GM21367 (cell line): ENCODE data around the gene LGI4.
"Not testable (repeated sequence)": the region's sequence is repeated elsewhere in the genome, so short reads cannot be mapped to it uniquely, and the experiment has no call there.

ENCODE experiments used
- ATAC-seq: cut with Tn5 transposase; IDR thresholded peaks from one replicate; pipeline ENCODE4 v1.9.1; 2021; ENCODE audit not compliant: unreplicated experiment

The LGI4 gene

GRCh38 chr19:35161434-35161743, 26.5 kb upstream of the LGI4 start:
- no peak for ATAC-seq

DNA sequence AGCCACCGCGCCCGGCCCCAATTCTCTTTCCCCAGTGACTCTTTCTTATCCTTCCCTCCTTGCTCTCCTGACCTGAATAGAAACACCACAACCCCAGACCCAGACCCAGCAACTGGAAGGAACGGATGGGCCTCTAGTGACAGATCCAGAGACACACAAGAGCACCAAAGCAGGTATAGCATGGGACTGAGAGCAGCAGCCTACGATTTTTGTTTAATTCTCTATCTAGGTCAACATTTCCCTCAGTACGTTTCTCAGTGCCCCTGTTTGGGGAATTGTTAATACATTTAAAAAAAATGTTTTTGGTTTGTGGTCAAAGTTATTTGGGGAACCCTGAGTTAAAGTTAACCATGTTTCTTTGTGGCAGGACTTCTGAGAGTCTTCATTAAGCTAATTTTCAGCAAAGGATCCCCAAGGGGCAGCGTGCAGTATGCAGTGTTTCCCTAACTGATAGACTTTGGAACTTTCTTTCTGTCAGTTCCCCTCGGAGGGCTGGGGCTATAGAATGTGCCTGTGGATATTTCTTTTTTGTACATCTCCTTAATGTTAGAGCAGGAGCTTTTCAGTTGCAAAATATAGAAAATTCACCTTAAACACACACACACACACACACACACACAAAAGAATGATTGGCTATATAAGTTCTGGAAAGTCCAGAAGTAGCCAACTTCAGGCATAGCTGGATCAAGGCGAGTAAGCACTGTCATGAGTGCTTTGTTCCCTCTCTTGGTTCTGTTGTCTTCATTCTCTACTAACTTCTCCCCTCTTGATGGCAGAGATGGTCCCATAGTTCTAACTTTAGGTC, 26.0 kb upstream of the LGI4 start:
- no peak for ATAC-seq

DNA sequence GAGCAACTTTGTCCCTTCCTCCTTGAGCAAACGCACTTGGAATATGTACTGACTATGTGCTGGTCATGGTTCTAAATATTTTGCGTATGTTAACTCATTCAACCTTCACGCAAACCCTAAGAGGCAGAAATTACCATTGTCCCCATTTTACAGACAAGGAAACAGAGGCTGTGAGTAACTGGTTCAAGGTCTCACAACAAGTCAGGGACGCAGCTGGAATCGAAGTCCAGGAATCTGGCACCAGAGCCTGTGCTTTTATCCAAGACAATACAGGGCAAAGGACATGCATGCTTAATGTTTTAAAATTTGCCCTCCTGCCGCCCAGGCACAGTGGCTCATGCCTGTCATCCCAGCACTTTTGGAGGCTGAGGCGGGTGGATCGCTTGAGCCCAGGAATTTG, 24.7 kb upstream of the LGI4 start:
- no peak for ATAC-seq

DNA sequence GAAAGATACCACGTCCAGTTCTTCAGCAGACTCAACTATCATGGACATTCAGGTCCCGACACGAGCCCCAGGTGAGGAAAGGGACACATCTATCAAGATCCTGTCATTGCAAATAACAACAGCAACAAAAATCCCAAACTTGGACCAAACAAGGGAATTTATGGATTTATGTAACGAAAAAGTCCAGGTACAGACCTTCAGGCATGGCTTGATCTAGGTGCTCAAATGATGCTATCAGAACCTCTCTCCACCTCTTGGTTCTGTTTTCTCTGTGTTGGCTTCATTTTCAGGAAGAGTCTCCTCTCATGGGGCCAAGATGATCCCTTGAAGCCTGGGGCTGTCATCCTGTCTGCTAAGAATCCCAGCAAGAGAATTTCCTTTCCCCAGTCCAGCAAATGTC, 22.6 kb upstream of the LGI4 start:
- ATAC-seq, result no peak

DNA sequence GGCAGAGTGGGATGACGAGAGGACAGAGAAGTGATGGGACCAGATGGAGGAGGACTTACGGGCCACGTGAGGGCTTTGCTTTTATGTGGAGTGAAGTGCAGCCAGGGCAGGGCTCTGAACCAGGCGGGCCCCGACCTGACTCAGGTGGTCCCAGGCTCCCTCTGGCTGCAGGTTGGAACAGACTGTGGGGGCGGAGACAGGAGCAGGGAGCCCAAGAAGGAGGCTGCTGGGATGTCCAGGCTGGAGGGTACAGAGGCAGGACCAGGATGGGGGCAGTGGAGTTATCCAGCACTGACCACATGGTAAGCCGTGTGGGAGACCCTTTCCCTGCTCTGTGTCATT, 21.8 kb upstream of the LGI4 start:
- ATAC-seq, result no peak

GRCh38 chr19:35155981-35156672, 21.3 kb upstream of the LGI4 start:
- ATAC-seq, result no peak

- no peak for ATAC-seq
These were observed 20.6 kb upstream of the LGI4 start for GRCh38 chr19:35155441-35155840.

DNA sequence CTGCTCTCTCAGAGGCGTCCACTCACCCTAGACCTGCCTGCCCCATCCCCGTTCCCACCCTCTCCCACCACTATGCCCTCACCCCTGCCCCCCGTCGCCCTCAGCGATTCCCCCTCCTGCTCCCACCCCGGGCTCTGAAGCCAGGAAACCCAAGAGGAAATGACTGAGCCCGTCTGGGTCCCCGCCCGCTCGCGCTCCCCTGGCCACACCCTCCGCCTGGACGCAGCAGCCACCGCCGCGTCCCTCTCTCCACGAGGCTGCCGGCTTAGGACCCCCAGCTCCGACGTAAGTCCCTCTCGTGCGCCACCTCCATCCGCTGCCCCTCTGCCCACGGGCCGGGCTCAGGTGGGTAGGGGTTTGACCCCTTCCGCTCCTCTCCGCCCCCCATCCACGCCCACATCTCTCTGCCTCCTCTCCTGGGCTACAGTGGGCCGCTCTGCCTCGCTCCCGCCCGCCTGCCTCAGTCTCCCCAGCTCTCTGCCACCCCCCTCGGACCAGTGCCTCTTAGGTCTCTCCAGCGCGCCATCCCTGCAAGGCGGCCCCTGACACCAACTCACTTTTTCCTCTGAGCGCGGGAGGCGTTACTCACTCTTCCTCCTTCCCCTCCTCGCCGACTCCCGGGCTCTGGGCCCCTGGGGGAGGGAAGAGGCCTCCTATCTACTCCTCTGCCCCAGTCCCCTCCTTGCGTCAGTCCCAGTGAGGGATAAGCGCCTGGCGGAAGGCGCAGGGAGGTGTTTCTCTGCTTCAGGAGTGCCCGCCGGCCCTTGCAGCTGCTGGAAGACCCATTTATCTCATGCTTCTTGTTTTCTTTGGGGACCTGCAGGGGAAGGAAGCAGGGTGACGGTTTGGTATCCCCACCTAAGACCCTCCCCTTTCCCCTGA, 19.9 kb upstream of the LGI4 start, which contains the start of gene FXYD5:
Gene FXYD5 (plus strand): TSS at position 211 of the 882 bp plus-strand sequence. CDS start 816 bp downstream, outside the sequence.
- ATAC-seq, result no peak

GRCh38 chr19:35153701-35154524, 19.1 kb upstream of the LGI4 start:
- no peak for ATAC-seq

GRCh38 chr19:35153129-35153522, 18.3 kb upstream of the LGI4 start:
- not testable (repeated sequence) for ATAC-seq

- ATAC-seq, result no peak
These were observed 16.6 kb upstream of the LGI4 start for GRCh38 chr19:35151273-35152065.

DNA sequence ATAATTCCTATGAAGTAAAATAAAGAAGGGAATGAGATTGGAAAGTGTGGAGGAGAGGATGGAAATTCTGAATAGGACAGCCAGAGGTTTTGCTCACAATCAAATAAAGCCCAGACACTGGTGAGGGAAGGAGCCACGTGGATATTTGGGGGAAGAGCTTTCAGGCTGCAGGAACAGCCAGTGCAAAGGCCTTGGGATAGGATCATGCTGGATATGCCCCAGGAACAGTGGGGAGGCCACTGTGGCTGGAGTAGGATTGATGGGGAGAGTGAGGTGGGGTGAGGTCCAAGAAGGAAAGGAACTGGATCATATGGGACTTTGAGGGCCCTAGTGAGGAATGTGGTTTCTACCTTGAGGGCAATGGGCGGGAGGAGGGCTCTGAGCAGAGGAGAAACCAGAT, 15.6 kb upstream of the LGI4 start:
- no peak for ATAC-seq

- no peak for ATAC-seq
These were observed 14.6 kb upstream of the LGI4 start for GRCh38 chr19:35149463-35149862.

DNA sequence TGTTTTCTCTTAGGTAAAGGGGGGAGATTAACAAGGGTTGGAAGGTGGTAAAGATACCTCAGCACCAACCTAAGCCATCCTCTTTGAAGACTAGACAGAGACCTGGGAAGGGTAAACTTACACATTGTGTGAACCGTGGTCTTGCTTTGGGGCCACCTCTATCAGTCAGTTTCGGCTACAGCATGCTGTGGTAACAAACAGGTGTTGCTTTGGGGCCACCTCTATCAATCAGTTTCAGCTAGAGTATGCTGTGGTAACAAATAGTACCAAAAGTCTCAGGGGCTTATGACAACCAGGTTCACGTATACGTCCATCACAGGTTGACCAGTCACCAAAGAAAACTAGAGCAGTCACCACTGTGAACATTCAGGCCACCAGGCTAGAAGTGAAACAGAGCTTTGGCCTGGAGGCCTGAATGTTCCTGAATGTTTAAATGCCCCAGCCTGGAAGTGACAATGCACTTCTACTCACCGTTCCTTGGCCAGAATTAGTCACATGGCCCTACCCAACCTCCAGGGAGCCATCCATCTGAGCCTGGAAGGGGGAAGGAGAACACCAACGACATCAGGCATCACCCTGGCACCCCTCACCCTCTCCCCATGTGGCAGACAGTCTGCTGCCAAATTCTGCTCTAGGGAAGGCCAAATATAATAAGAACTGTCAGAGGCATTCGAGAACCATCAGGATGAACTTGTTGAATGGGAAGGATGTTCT, 12.0 kb upstream of the LGI4 start:
- no peak for ATAC-seq

- ATAC-seq, result no peak
These were observed 10.0 kb upstream of the LGI4 start for GRCh38 chr19:35144600-35145436.

DNA sequence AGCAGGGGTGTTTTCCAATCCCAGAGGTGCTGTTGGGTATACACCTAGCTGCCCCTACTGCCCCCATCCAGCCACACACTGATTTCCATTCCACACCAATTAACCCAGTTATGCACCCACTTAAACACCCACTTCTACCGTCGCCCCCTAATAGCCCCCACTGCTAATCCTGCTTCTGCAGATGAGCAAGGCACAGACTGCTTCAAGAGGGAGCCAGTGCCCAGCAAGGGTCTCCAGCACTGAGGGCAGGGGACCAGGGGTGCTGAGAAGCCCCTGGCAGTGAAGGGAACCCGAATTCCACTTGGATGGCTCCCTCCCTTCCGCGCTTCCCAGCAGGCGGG, 9.4 kb upstream of the LGI4 start:
- no peak for ATAC-seq

GRCh38 chr19:35143818-35144217, 9.0 kb upstream of the LGI4 start:
- ATAC-seq, result no peak

DNA sequence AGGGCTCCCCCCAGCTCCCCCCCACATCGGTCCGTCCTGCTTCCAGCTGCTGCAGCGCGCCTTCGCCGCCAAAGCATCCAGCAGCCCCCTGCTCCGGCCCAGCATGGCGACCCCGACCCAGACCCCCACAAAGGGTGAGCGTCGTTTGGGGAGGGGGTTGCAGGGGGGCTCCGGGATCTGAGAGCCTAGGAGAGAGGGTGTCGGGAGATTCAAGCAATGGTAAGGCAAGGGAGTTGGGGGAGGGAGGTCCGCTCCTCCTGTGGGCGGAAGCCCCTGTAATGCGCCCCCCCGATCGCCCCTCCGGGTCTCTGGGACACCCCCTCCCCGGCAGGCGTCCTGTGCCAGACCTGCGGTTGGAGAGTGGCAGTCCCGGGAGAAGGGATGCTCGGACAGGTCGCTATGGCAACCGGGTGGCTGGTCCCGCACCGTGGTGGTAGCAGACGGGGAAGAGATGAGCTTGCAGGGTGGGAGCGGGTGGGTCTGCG, 8.4 kb upstream of the LGI4 start, which contains the start of gene FXYD7:
Gene FXYD7 (plus strand): TSS at position 25 of the 485 bp plus-strand sequence. CDS start 79 bp downstream, at position 104.
- ATAC-seq, result no peak
